ENCODE results near the gene DAB1. TPM values are rescaled to one million over a fixed set of nuclear protein-coding genes. Genes with fewer than 3 reads are reported as not detected.

Gene DAB1
- total RNA-seq, 1 donor from 2014 or later = 19.1 TPM

- Mint-ChIP-seq H3K27me3 (ENCODE audit: unreplicated experiment) (no peaks in the 10 kb centered on the region), H3K9me3 (ENCODE audit: unreplicated experiment) (no peaks in the 10 kb centered on the region), H3K4me3 (ENCODE audit: unreplicated experiment) (no peak overlapping the region), H3K27ac (ENCODE audit: unreplicated experiment) (no peak overlapping the region), H3K4me1 (ENCODE audit: unreplicated experiment) (peaks cover 19% of the 10 kb centered on the region), H3K36me3 (ENCODE audit: low read depth, unreplicated experiment) (no peaks in the 10 kb centered on the region)
- TF ChIP-seq CTCF (IDR thresholded peaks at IDR 0.05; ENCODE audit: unreplicated experiment) = no peak
- no peak for DNase-seq (ENCODE audit: low spot score)
Observed at GRCh38 chr1:57179001-57179400, 244.9 kb downstream of the DAB1 start.

GRCh38 chr1:57175506-57175905, 248.4 kb downstream of the DAB1 start:
- Mint-ChIP-seq H3K27me3 (ENCODE audit: unreplicated experiment) (no peaks in the 10 kb centered on the region), H3K9me3 (ENCODE audit: unreplicated experiment) (no peaks in the 10 kb centered on the region), H3K36me3 (ENCODE audit: low read depth, unreplicated experiment) (no peaks in the 10 kb centered on the region), H3K4me3 (ENCODE audit: unreplicated experiment) (no peak overlapping the region), H3K4me1 (ENCODE audit: unreplicated experiment) (peaks cover 43% of the 10 kb centered on the region), H3K27ac (ENCODE audit: unreplicated experiment) (no peak overlapping the region)
- DNase-seq (ENCODE audit: low spot score) = no peak
- TF ChIP-seq CTCF (IDR thresholded peaks at IDR 0.05; ENCODE audit: unreplicated experiment) = no peak

GRCh38 chr1:57172040-57172439, 251.8 kb downstream of the DAB1 start:
- no peak for DNase-seq (ENCODE audit: low spot score)

GRCh38 chr1:57167997-57168396, 255.9 kb downstream of the DAB1 start:
- Mint-ChIP-seq H3K4me1 (ENCODE audit: unreplicated experiment) (peaks cover 27% of the 10 kb centered on the region), H3K9me3 (ENCODE audit: unreplicated experiment) (no peaks in the 10 kb centered on the region)

More at GRCh38 chr1:57172040-57172439, 251.8 kb downstream of the DAB1 start:
- TF ChIP-seq CTCF (IDR thresholded peaks at IDR 0.05; ENCODE audit: unreplicated experiment) = no peak
- no peaks in the 10 kb centered on the region for H3K9me3 Mint-ChIP-seq (ENCODE audit: unreplicated experiment)
- no peaks in the 10 kb centered on the region for H3K27me3 Mint-ChIP-seq (ENCODE audit: unreplicated experiment)
- peaks cover 36% of the 10 kb centered on the region for H3K4me1 Mint-ChIP-seq (ENCODE audit: unreplicated experiment)
- no peak overlapping the region for H3K4me3 Mint-ChIP-seq (ENCODE audit: unreplicated experiment)
- no peaks in the 10 kb centered on the region for H3K36me3 Mint-ChIP-seq (ENCODE audit: low read depth, unreplicated experiment)
- H3K27ac Mint-ChIP-seq (ENCODE audit: unreplicated experiment) = no peak overlapping the region

GRCh38 chr1:57165546-57165945, 258.3 kb downstream of the DAB1 start:
- no peaks in the 10 kb centered on the region for H3K36me3 Mint-ChIP-seq (ENCODE audit: low read depth, unreplicated experiment)
- TF ChIP-seq CTCF (IDR thresholded peaks at IDR 0.05; ENCODE audit: unreplicated experiment) = no peak
- DNase-seq (ENCODE audit: low spot score) = no peak
- H3K27ac Mint-ChIP-seq (ENCODE audit: unreplicated experiment) = no peak overlapping the region
- peaks cover 11% of the 10 kb centered on the region for H3K4me1 Mint-ChIP-seq (ENCODE audit: unreplicated experiment)
- no peak overlapping the region for H3K4me3 Mint-ChIP-seq (ENCODE audit: unreplicated experiment)
- H3K9me3 Mint-ChIP-seq (ENCODE audit: unreplicated experiment) = no peaks in the 10 kb centered on the region
- H3K27me3 Mint-ChIP-seq (ENCODE audit: unreplicated experiment) = no peaks in the 10 kb centered on the region

More at GRCh38 chr1:57167997-57168396, 255.9 kb downstream of the DAB1 start:
- TF ChIP-seq CTCF (IDR thresholded peaks at IDR 0.05; ENCODE audit: unreplicated experiment) = no peak
- no peak overlapping the region for H3K27ac Mint-ChIP-seq (ENCODE audit: unreplicated experiment)
- H3K27me3 Mint-ChIP-seq (ENCODE audit: unreplicated experiment) = no peaks in the 10 kb centered on the region
- H3K36me3 Mint-ChIP-seq (ENCODE audit: low read depth, unreplicated experiment) = no peaks in the 10 kb centered on the region
- no peak overlapping the region for H3K4me3 Mint-ChIP-seq (ENCODE audit: unreplicated experiment)
- DNase-seq (ENCODE audit: low spot score) = no peak

Data from endothelial cell (in vitro differentiated cells).